Measurements from ENCODE around the gene SPRY4.

- TF ChIP-seq CTCF (conservative IDR thresholded peaks at IDR 0.05 in 1 of 2, IDR thresholded peaks at IDR 0.05 in 1 of 2; ENCODE audit: low read depth in 1 of 2, low read length in 2 of 2) (no peak), EZH2 (IDR thresholded peaks at IDR 0.05; ENCODE audit: low read length, missing control alignments) (no peak)
Measured at GRCh38 chr5:142292808-142293207, 32.0 kb downstream of the SPRY4 start.

Data from fibroblast of lung (primary cell).